Ovary (tissue), 3 donors: ENCODE data around the gene FGF12.

Experiments
- CTCF ChIP-seq, 3 donors: fragments of 450-650 bp in 2 of 3; fragments of 200-600 bp in 1 of 3; IDR thresholded peaks; one replicate each; pipeline versions ENCODE4 v1.5.1 to v1.8.0; 2016 to 2022; ENCODE audit warnings: antibody characterized with exemption in 3 of 3, mild to moderate bottlenecking in 1 of 3
- EP300 ChIP-seq: sonication (generic); formaldehyde crosslinking; IDR thresholded peaks from one replicate; pipeline ENCODE4 v1.6.1; 2017; ENCODE audit warnings: antibody characterized with exemption
- POLR2A ChIP-seq: fragments of 450-650 bp; IDR thresholded peaks from one replicate; pipeline ENCODE4 v1.6.1; 2017; ENCODE audit warnings: antibody characterized with exemption, mild to moderate bottlenecking, moderate library complexity
- donor health status: DM: no; HTN: no; CAD: no.

- no peak for TF ChIP-seq CTCF (IDR thresholded peaks at IDR 0.05)
- no peak for TF ChIP-seq POLR2A
- no peak for TF ChIP-seq EP300
These were observed 514.4 kb downstream of the FGF12 start for GRCh38 chr3:192212979-192213378.
